Peyer's patch (tissue), 4 donors: ENCODE data around the gene DDRGK1.

Source experiments
- POLR2A ChIP-seq, 2 donors: fragments of 450-650 bp; IDR thresholded peaks; one replicate each; pipeline ENCODE4 v1.5.1; 2017; ENCODE audit warnings: antibody characterized with exemption in 2 of 2, mild to moderate bottlenecking in 2 of 2, moderate library complexity in 2 of 2
- TF ChIP-seq, protein P1 (sequence below), 6 experiments: fragments of 450-650 bp in 4 of 6; fragments of 200-600 bp in 2 of 6; sonication (generic) in 1 of 6; IDR thresholded peaks; one replicate each; pipeline ENCODE4 v1.5.1; 2017 to 2019; ENCODE audit warnings: antibody characterized with exemption in 6 of 6, mild to moderate bottlenecking in 3 of 6, moderate library complexity in 1 of 6

DNA sequence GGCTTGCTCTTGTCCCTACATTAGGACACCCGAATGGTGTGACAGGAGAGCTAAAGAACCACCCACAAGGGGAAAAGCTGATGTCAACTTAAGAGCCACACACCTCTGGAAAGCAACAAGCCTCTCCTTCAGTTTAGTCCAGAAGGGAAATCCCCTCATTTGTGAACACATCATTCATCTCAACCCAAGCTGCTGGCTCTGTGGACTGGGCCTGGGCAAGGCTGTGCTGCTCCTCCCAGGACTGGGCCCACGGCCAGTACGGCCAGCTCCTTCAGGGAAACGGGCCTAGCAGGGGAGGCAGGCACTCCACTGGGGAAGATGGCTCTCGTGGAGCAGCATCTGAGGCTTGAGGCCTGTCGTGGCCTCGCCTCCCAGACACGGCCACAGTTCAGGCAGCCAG, 47.3 kb upstream of the DDRGK1 start:
- no peak for TF ChIP-seq POLR2A (IDR thresholded peaks at IDR 0.05)
- TF ChIP-seq, protein P1, sequence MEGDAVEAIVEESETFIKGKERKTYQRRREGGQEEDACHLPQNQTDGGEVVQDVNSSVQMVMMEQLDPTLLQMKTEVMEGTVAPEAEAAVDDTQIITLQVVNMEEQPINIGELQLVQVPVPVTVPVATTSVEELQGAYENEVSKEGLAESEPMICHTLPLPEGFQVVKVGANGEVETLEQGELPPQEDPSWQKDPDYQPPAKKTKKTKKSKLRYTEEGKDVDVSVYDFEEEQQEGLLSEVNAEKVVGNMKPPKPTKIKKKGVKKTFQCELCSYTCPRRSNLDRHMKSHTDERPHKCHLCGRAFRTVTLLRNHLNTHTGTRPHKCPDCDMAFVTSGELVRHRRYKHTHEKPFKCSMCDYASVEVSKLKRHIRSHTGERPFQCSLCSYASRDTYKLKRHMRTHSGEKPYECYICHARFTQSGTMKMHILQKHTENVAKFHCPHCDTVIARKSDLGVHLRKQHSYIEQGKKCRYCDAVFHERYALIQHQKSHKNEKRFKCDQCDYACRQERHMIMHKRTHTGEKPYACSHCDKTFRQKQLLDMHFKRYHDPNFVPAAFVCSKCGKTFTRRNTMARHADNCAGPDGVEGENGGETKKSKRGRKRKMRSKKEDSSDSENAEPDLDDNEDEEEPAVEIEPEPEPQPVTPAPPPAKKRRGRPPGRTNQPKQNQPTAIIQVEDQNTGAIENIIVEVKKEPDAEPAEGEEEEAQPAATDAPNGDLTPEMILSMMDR (IDR thresholded peaks at IDR 0.05) = no peak
